Transverse colon (tissue), 4 donors: Measurements from ENCODE around the gene PTGR3.

Source experiments
- EP300 ChIP-seq: sonication (generic); formaldehyde crosslinking; IDR thresholded peaks from one replicate; pipeline ENCODE4 v1.6.1; 2017; ENCODE audit warnings: antibody characterized with exemption, low read depth
- POLR2A ChIP-seq: fragments of 450-650 bp; IDR thresholded peaks from one replicate; pipeline ENCODE4 v1.6.1; 2016; ENCODE audit warnings: antibody characterized with exemption, mild to moderate bottlenecking, moderate library complexity
- POLR2AphosphoS5 ChIP-seq, 3 donors: sonication (generic); formaldehyde crosslinking; IDR thresholded peaks; one replicate each; pipeline ENCODE4 v1.6.1; 2016; ENCODE audit warnings: antibody characterized with exemption in 3 of 3
- TF ChIP-seq, protein P1 (sequence below), 5 experiments: fragments of 200-600 bp in 3 of 5; fragments of 450-650 bp in 2 of 5; sonication (generic) in 3 of 5; IDR thresholded peaks; 1 replicate in 2 of 5; 2 replicates in 3 of 5; pipeline ENCODE4 v1.5.1; 2016 to 2017; ENCODE audit warnings: antibody characterized with exemption in 5 of 5, inconsistent platforms in 3 of 5, mild to moderate bottlenecking in 2 of 5, moderate library complexity in 1 of 5

- no peak for TF ChIP-seq EP300
- no peak for TF ChIP-seq POLR2AphosphoS5 (IDR thresholded peaks at IDR 0.05)
- TF ChIP-seq, protein P1, sequence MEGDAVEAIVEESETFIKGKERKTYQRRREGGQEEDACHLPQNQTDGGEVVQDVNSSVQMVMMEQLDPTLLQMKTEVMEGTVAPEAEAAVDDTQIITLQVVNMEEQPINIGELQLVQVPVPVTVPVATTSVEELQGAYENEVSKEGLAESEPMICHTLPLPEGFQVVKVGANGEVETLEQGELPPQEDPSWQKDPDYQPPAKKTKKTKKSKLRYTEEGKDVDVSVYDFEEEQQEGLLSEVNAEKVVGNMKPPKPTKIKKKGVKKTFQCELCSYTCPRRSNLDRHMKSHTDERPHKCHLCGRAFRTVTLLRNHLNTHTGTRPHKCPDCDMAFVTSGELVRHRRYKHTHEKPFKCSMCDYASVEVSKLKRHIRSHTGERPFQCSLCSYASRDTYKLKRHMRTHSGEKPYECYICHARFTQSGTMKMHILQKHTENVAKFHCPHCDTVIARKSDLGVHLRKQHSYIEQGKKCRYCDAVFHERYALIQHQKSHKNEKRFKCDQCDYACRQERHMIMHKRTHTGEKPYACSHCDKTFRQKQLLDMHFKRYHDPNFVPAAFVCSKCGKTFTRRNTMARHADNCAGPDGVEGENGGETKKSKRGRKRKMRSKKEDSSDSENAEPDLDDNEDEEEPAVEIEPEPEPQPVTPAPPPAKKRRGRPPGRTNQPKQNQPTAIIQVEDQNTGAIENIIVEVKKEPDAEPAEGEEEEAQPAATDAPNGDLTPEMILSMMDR (IDR thresholded peaks at IDR 0.05), result no peak
- TF ChIP-seq POLR2A, result no peak
Observed at GRCh38 chr18:75256376-75256775, 47.4 kb upstream of the PTGR3 start.
